GM19035 (cell line): Measurements from ENCODE around the gene LLCFC1.

ENCODE experiments used
- ATAC-seq: cut with Tn5 transposase; IDR thresholded peaks from one replicate; pipeline ENCODE4 v1.9.1; 2021; ENCODE audit not compliant: unreplicated experiment

LLCFC1 gene

GRCh38 chr7:142984297-142984696 lies 45.0 kb downstream of the LLCFC1 start:
- ATAC-seq = no peak
